Ovary (tissue), 3 donors: ENCODE data around the gene NOS3.

Experiments used
- POLR2A ChIP-seq: fragments of 450-650 bp; IDR thresholded peaks from one replicate; pipeline ENCODE4 v1.6.1; 2017; ENCODE audit warnings: antibody characterized with exemption, mild to moderate bottlenecking, moderate library complexity
- TF ChIP-seq, protein P1 (sequence below), 3 donors: fragments of 450-650 bp in 2 of 3; fragments of 200-600 bp in 1 of 3; IDR thresholded peaks; one replicate each; pipeline versions ENCODE4 v1.5.1 to v1.8.0; 2016 to 2022; ENCODE audit warnings: antibody characterized with exemption in 3 of 3, mild to moderate bottlenecking in 1 of 3
- donor health status: DM: no; HTN: no; CAD: no.

DNA sequence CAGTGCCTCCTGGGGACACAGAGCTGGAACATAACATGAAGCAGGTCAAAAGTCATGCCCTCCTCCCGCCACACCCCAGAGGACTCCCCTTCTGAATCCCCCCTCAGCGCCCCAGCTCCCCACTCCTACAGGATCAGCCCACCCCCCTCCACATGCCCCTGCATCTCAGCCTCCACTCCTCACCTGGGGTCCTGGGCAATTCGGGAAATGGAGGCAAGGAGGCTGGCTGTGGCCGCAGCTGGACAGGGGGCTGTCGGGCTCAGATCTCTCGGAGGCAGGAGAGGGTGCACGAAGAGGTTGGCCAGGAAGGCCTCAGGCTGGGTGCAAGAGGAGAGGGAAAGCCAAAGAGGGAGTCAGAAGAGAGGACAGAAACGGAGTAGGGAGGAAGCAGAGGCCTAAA, 25.7 kb downstream of the NOS3 start:
- TF ChIP-seq, protein P1, sequence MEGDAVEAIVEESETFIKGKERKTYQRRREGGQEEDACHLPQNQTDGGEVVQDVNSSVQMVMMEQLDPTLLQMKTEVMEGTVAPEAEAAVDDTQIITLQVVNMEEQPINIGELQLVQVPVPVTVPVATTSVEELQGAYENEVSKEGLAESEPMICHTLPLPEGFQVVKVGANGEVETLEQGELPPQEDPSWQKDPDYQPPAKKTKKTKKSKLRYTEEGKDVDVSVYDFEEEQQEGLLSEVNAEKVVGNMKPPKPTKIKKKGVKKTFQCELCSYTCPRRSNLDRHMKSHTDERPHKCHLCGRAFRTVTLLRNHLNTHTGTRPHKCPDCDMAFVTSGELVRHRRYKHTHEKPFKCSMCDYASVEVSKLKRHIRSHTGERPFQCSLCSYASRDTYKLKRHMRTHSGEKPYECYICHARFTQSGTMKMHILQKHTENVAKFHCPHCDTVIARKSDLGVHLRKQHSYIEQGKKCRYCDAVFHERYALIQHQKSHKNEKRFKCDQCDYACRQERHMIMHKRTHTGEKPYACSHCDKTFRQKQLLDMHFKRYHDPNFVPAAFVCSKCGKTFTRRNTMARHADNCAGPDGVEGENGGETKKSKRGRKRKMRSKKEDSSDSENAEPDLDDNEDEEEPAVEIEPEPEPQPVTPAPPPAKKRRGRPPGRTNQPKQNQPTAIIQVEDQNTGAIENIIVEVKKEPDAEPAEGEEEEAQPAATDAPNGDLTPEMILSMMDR (IDR thresholded peaks at IDR 0.05), result no peak
- TF ChIP-seq POLR2A, result no peak
